Natural killer cell (primary cell): ENCODE data around the gene WDHD1. TPM values are rescaled to one million over a fixed set of nuclear protein-coding genes. Genes with fewer than 3 reads are reported as not detected.

Experiments
- ATAC-seq, 3 donors: fragments of 150-1000 bp in 2 of 3; fragments of 200-7000 bp in 1 of 3; cut with Tn5 transposase; 1 replicate in 1 of 3; 2 replicates in 2 of 3; pipeline ENCODE4 v1.10.0; 2021; ENCODE audit warnings: mild to moderate bottlenecking in 2 of 3, moderate library complexity in 2 of 3
- DNase-seq, 2 donors: peaks; one replicate each; pipeline versions ENCODE4 v3.0.0 to v3.0.0-alpha.2; 2013 to 2021; ENCODE audit warnings: mixed read lengths in 1 of 2
- H3K27ac ChIP-seq: one replicate; pipeline ENCODE4 v1.5.1; 2013; ENCODE audit warnings: mild to moderate bottlenecking, low read length
- H3K27me3 ChIP-seq: one replicate; pipeline ENCODE4 v1.6.1; 2013; ENCODE audit warnings: low read length; ENCODE audit not compliant: control insufficient read depth, insufficient read depth
- H3K36me3 ChIP-seq: one replicate; pipeline ENCODE4 v1.6.1; 2013; ENCODE audit warnings: low read length; ENCODE audit not compliant: control insufficient read depth, insufficient read depth
- H3K4me1 ChIP-seq: one replicate; pipeline ENCODE4 v1.6.1; 2013; ENCODE audit warnings: low read length; ENCODE audit not compliant: control insufficient read depth, insufficient read depth
- H3K4me3 ChIP-seq: one replicate; pipeline ENCODE4 v1.5.1; 2013; ENCODE audit warnings: low read length
- H3K9me3 ChIP-seq: one replicate; pipeline ENCODE4 v1.6.1; 2013; ENCODE audit warnings: low read length; ENCODE audit not compliant: control insufficient read depth, insufficient read depth
- H3K27ac Mint-ChIP-seq, 2 donors: one replicate each; pipeline ENCODE4 v1.8.0; 2022; ENCODE audit warnings: mild to moderate bottlenecking in 2 of 2, mixed read lengths in 2 of 2, moderate library complexity in 1 of 2
- H3K27me3 Mint-ChIP-seq, 2 donors: one replicate each; pipeline ENCODE4 v1.8.0; 2022; ENCODE audit warnings: low read depth in 2 of 2, mixed read lengths in 2 of 2
- H3K36me3 Mint-ChIP-seq: one replicate; pipeline ENCODE4 v1.8.0; 2022; ENCODE audit warnings: mixed read lengths
- H3K4me1 Mint-ChIP-seq, 2 donors: one replicate each; pipeline ENCODE4 v1.8.0; 2022; ENCODE audit warnings: mixed read lengths in 2 of 2
- H3K4me3 Mint-ChIP-seq: one replicate; pipeline ENCODE4 v1.8.0; 2022; ENCODE audit warnings: mild to moderate bottlenecking, moderate library complexity, mixed read lengths
- H3K9me3 Mint-ChIP-seq, 2 donors: one replicate each; pipeline ENCODE4 v1.8.0; 2022; ENCODE audit warnings: mixed read lengths in 2 of 2
- WGBS: methylation state at CpG from one replicate; pipeline ENCODE4 v1.1.7; 2013; ENCODE audit warnings: missing lambda C conversion rate; ENCODE audit not compliant: insufficient coverage; 5-methylcytosine and 5-hydroxymethylcytosine counted together
- intact Hi-C: fragments of 100-400 bp; cut with micrococcal nuclease; formaldehyde crosslinking; loops from one replicate; pipeline ENCODE4 v1.14.2; 2022
- total RNA-seq, 4 donors: library from RNA; stranded (reverse); fragments of 120-200 nt in 1 of 4; gene quantifications; one replicate each; pipeline versions ENCODE4 v1.2.3 to v1.2.4, GENCODE V29; 2013 to 2022
- TF ChIP-seq, protein P1 (sequence below): fragments of 200-600 bp; IDR thresholded peaks from one replicate; pipeline ENCODE4 v1.8.0; 2022; ENCODE audit warnings: antibody characterized with exemption

Gene WDHD1
- total RNA-seq, 3 donors from 2014 or later (not counting 1 experiment from before 2014, with no cell fraction given): 4.5 to 5.4 (median 5.3) TPM

DNA sequence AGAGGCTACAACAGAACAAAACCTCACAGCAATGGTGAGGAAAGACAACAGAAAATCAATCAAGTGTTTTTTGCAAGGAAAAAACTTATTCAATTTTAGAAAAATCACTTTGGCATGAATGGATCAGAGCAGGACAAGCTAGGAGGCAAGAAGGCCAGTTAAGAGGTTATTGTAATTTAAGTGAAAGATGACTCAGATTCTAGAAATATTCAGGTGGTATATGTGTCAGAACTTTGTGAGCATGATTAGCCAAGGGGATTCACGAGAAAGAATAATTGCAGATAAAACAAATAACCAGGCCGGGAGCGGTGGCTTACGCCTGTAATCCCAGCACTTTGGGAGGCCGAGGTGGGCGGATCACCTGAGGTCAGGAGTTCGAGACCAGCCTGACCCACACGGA is 137.0 kb downstream of the WDHD1 start:
- H3K4me1 ChIP-seq: no peaks in the 10 kb centered on the region
- intact Hi-C loops: no loop called here
- H3K4me3 ChIP-seq: no peak overlapping the region
- H3K36me3 ChIP-seq: no peaks in the 10 kb centered on the region
- TF ChIP-seq, protein P1, sequence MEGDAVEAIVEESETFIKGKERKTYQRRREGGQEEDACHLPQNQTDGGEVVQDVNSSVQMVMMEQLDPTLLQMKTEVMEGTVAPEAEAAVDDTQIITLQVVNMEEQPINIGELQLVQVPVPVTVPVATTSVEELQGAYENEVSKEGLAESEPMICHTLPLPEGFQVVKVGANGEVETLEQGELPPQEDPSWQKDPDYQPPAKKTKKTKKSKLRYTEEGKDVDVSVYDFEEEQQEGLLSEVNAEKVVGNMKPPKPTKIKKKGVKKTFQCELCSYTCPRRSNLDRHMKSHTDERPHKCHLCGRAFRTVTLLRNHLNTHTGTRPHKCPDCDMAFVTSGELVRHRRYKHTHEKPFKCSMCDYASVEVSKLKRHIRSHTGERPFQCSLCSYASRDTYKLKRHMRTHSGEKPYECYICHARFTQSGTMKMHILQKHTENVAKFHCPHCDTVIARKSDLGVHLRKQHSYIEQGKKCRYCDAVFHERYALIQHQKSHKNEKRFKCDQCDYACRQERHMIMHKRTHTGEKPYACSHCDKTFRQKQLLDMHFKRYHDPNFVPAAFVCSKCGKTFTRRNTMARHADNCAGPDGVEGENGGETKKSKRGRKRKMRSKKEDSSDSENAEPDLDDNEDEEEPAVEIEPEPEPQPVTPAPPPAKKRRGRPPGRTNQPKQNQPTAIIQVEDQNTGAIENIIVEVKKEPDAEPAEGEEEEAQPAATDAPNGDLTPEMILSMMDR: no peak
- no peaks in the 10 kb centered on the region for H3K36me3 Mint-ChIP-seq
- no peaks in the 10 kb centered on the region for H3K9me3 ChIP-seq
- H3K9me3 Mint-ChIP-seq: no peaks in the 10 kb centered on the region
- no peak for ATAC-seq
- H3K4me3 Mint-ChIP-seq: no peak overlapping the region
- 97% methylated on average over 8 of the region's 8 CpGs for WGBS
- peak overlapping the region in 1 of 2 donors; percentile 62 for H3K27ac Mint-ChIP-seq
- H3K27me3 ChIP-seq: no peaks in the 10 kb centered on the region
- peaks cover 59 to 62% of the 10 kb centered on the region in 2 donors for H3K4me1 Mint-ChIP-seq
- no peak for DNase-seq
- no peak overlapping the region for H3K27ac ChIP-seq
- no peaks in the 10 kb centered on the region for H3K27me3 Mint-ChIP-seq

Other genes starting within 250 kb of the WDHD1 start
- gene GCH1, start 124.3 kb downstream of the WDHD1 start, total RNA-seq: 10 to 100 TPM; 51.7 to 71.5 (median 52.6) TPM
- gene SOCS4, start 137 bp upstream of the WDHD1 start, total RNA-seq: 10 to 100 TPM; 17.6 to 21.9 (median 21.9) TPM
- 100 to 1,000 TPM; 119 to 140 (median 127) TPM for gene MAPK1IP1L, start 24.5 kb upstream of the WDHD1 start, total RNA-seq
- gene LGALS3, start 102.2 kb upstream of the WDHD1 start, total RNA-seq: 10 to 100 TPM; 10.8 to 35.7 (median 17.1) TPM
- gene DLGAP5, start 164.5 kb upstream of the WDHD1 start, total RNA-seq: 1 to 10 TPM in 1 of 3 donors, under 1 TPM in 2; 0.15 to 1.9 (median 0.54) TPM
- gene FBXO34, start 244.3 kb upstream of the WDHD1 start, total RNA-seq: 10 to 100 TPM; 34.7 to 39.3 (median 36.6) TPM